SK-N-SH (cell line): ENCODE measurements around the gene DUSP16. TPM values are rescaled to one million over a fixed set of nuclear protein-coding genes. Genes with fewer than 3 reads are reported as not detected.

Source experiments
- CTCF ChIA-PET: fragments of 300-600, 350-600 bp; formaldehyde crosslinking; extraction: SDS; loops from one replicate; lab custom pipeline; 2021; lab: Yijun Ruan, JAX
- POLR2A ChIA-PET: fragments of 350-600 bp; sonication (Branson Sonifier 250); formaldehyde crosslinking; extraction: SDS; loops from one replicate; lab custom pipeline; 2020; ENCODE audit warnings: antibody characterized with exemption, inconsistent platforms; lab: Yijun Ruan, JAX
- DNase-seq: peaks from one replicate; pipeline ENCODE4 v3.0.0; 2012
- H2AFZ ChIP-seq: fragments of 200-600 bp; sonication (generic); 2 replicates; pipeline ENCODE4 v1.8.1; 2016; ENCODE audit warnings: antibody characterized with exemption, mild to moderate bottlenecking, low read depth
- H3F3A ChIP-seq: fragments of 200-600 bp; sonication (generic); replicated peaks from 2 replicates; pipeline ENCODE3; 2016; ENCODE audit warnings: antibody characterized with exemption, mild to moderate bottlenecking; ENCODE audit not compliant: insufficient read depth
- H3K27ac ChIP-seq, 2 experiments: fragments of 200-500 bp in 1 of 2; fragments of 200-600 bp in 1 of 2; sonication (Bioruptor generic) in 1 of 2; sonication (generic), shearing (Covaris generic) in 1 of 2; 2 replicates each; pipeline versions ENCODE4 v1.5.1 to v1.6.1; 2014 to 2016; ENCODE audit warnings: low read depth in 2 of 2, inconsistent platforms in 1 of 2, low read length in 1 of 2, mild to moderate bottlenecking in 1 of 2, mixed read lengths in 1 of 2
- H3K27me3 ChIP-seq: fragments of 200-600 bp; sonication (generic), shearing (Covaris generic); 2 replicates; pipeline ENCODE4 v1.6.1; 2016; ENCODE audit warnings: mixed run types; ENCODE audit not compliant: insufficient read depth
- H3K36me3 ChIP-seq, 2 experiments: fragments of 200-500 bp in 1 of 2; fragments of 200-600 bp in 1 of 2; sonication (Bioruptor generic) in 1 of 2; sonication (generic) in 1 of 2; replicated peaks in 1 of 2; 2 replicates each; pipeline versions ENCODE3 to v1.5.1; 2014 to 2016; ENCODE audit warnings: low read length in 1 of 2, mild to moderate bottlenecking in 1 of 2; ENCODE audit not compliant: insufficient read depth in 2 of 2, control insufficient read depth in 1 of 2
- H3K4me1 ChIP-seq, 2 experiments: fragments of 200-500 bp in 1 of 2; fragments of 200-600 bp in 1 of 2; sonication (Bioruptor generic) in 1 of 2; sonication (generic), shearing (Covaris generic) in 1 of 2; 2 replicates each; pipeline versions ENCODE4 v1.5.1 to v1.6.1; 2014 to 2016; ENCODE audit warnings: low read depth in 1 of 2, low read length in 1 of 2, mixed run types in 1 of 2; ENCODE audit not compliant: insufficient read depth in 2 of 2, control insufficient read depth in 1 of 2
- H3K4me2 ChIP-seq: fragments of 200-600 bp; sonication (generic), shearing (Covaris generic); 2 replicates; pipeline ENCODE4 v1.6.1; 2017; ENCODE audit warnings: mixed run types
- H3K4me3 ChIP-seq, 2 experiments: fragments of 200-500 bp in 1 of 2; fragments of 200-600 bp in 1 of 2; sonication (Bioruptor generic) in 1 of 2; sonication (generic), shearing (Covaris generic) in 1 of 2; 2 replicates each; pipeline versions ENCODE4 v1.5.1 to v1.8.1; 2014 to 2016; ENCODE audit warnings: low read depth in 2 of 2, inconsistent platforms in 1 of 2, low read length in 1 of 2, mild to moderate bottlenecking in 1 of 2, mixed read lengths in 1 of 2, moderate library complexity in 1 of 2
- H3K79me2 ChIP-seq: fragments of 200-600 bp; sonication (generic); 2 replicates; pipeline ENCODE4 v1.8.1; 2017; ENCODE audit warnings: mild to moderate bottlenecking; ENCODE audit not compliant: insufficient read depth
- H3K9ac ChIP-seq: fragments of 200-600 bp; sonication (generic); 2 replicates; pipeline ENCODE4 v1.6.1; 2017; ENCODE audit warnings: mixed run types
- H3K9me2 ChIP-seq: fragments of 200-600 bp; sonication (generic); 2 replicates; pipeline ENCODE4 v1.6.1; 2017; ENCODE audit warnings: mixed run types
- H3K9me3 ChIP-seq: fragments of 200-600 bp; sonication (generic); 2 replicates; pipeline ENCODE4 v1.6.1; 2017; ENCODE audit warnings: mixed run types, mild to moderate bottlenecking, moderate library complexity
- H4K20me1 ChIP-seq: fragments of 200-600 bp; sonication (generic); 2 replicates; pipeline ENCODE4 v1.6.1; 2017; ENCODE audit warnings: mild to moderate bottlenecking, mixed run types; ENCODE audit not compliant: insufficient read depth
- CTCF ChIP-seq: fragments of 200-600 bp; sonication (generic); IDR thresholded peaks from 2 replicates; pipeline ENCODE4 v1.6.1; 2017; ENCODE audit warnings: antibody characterized with exemption, mild to moderate bottlenecking, moderate library complexity
- ELF1 ChIP-seq: IDR thresholded peaks from 2 replicates; pipeline ENCODE4 v1.4.0; 2012
- EZH2phosphoT487 ChIP-seq: fragments of 200-600 bp; sonication (generic); IDR thresholded peaks from 2 replicates; pipeline ENCODE4 v1.6.1; 2017; ENCODE audit warnings: low read depth, mixed run types, mild to moderate bottlenecking, antibody characterized with exemption, moderate library complexity, borderline replicate concordance
- FOSL2 ChIP-seq: IDR thresholded peaks from 2 replicates; pipeline ENCODE4 v1.4.0; 2012; ENCODE audit warnings: low read depth, mild to moderate bottlenecking, moderate library complexity, borderline replicate concordance
- GABPA ChIP-seq: IDR thresholded peaks from 2 replicates; pipeline ENCODE4 v1.4.0; 2012; ENCODE audit warnings: low read depth, mild to moderate bottlenecking
- GATA2 ChIP-seq: sonication (generic); formaldehyde crosslinking; IDR thresholded peaks from 2 replicates; pipeline ENCODE4 v1.5.0; 2020; ENCODE audit warnings: mild to moderate bottlenecking, missing genetic modification reagents
- JUND ChIP-seq: IDR thresholded peaks from 2 replicates; pipeline ENCODE4 v1.4.0; 2012
- MAX ChIP-seq: IDR thresholded peaks from 2 replicates; pipeline ENCODE4 v1.4.0; 2012; ENCODE audit warnings: low read depth
- MEF2A ChIP-seq: IDR thresholded peaks from 2 replicates; pipeline ENCODE4 v1.4.0; 2012; ENCODE audit warnings: low read depth, borderline replicate concordance
- MXI1 ChIP-seq: IDR thresholded peaks from 2 replicates; pipeline ENCODE4 v1.6.1; 2012; ENCODE audit warnings: mild to moderate bottlenecking, low read depth, low read length, improper control_type of control experiment
- NRF1 ChIP-seq: IDR thresholded peaks from 2 replicates; pipeline ENCODE4 v1.6.1; 2012; ENCODE audit warnings: low read depth, mild to moderate bottlenecking, low read length
- PBX3 ChIP-seq: IDR thresholded peaks from 2 replicates; pipeline ENCODE4; 2012
- POLR2AphosphoS5 ChIP-seq: IDR thresholded peaks from 2 replicates; pipeline ENCODE4 v1.6.1; 2012; ENCODE audit warnings: low read depth, low read length
- RFX5 ChIP-seq: IDR thresholded peaks from 2 replicates; pipeline ENCODE4 v1.6.1; 2012; ENCODE audit warnings: mild to moderate bottlenecking, improper control_type of control experiment, low read length
- SIN3A ChIP-seq: IDR thresholded peaks from 2 replicates; pipeline ENCODE4 v1.6.1; 2012; ENCODE audit warnings: low read depth, mild to moderate bottlenecking, low read length, moderate library complexity, borderline replicate concordance
- SMC3 ChIP-seq: IDR thresholded peaks from 2 replicates; pipeline ENCODE4 v1.6.1; 2012; ENCODE audit warnings: low read depth, low read length, improper control_type of control experiment
- TCF12 ChIP-seq: IDR thresholded peaks from 2 replicates; pipeline ENCODE4 v1.4.0; 2012
- TEAD4 ChIP-seq: IDR thresholded peaks from 2 replicates; pipeline ENCODE4 v1.4.0; 2012; ENCODE audit warnings: mild to moderate bottlenecking, borderline replicate concordance; ENCODE audit not compliant: insufficient read depth
- WGBS: methylation state at CpG from one replicate; pipeline ENCODE4 v1.1.6; 2017; ENCODE audit warnings: low lambda C conversion rate; 5-methylcytosine and 5-hydroxymethylcytosine counted together
- polyA plus RNA-seq, 3 experiments: library from polyadenylated mRNA; depleted of rRNA; stranded (reverse); fragments of >200 nt; gene quantifications; 2 replicates each; pipeline ENCODE4 v1.2.3, GENCODE V29; 2012
- TF ChIP-seq, protein P1 (sequence below): IDR thresholded peaks from 2 replicates; pipeline ENCODE4 v1.4.0; 2012; ENCODE audit warnings: low read depth, borderline replicate concordance
- TF ChIP-seq, protein P2 (sequence below): IDR thresholded peaks from 2 replicates; pipeline ENCODE4 v1.4.0; 2012; ENCODE audit warnings: low read depth, borderline replicate concordance

DUSP16 gene
- polyA plus RNA-seq, 1 of the 3 experiments (the other 2 are of a cell fraction) = 7.1 TPM

DNA sequence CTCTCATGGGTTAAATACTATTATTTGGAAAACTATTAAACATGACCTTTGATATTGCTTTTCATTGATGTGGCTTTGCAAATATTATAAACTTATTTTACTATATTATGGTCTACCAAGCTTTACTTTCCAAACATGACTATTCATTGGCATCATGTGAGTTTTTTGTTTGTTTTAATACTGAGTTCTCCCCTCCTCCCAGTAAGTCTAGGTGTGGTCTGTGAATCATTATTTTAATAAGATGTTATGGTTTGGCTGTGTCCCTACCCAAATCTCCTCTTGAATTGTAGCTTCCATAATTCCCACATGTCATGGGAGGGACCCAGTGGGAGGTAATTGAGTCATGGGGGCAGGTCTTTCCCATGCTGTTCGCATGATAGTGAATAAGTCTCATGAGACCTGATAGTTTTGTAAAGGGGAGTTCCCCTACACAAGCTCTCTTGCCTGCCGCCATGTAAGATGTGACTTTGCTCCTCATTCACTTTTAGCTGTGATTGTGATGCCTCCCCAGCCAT, 125.8 kb downstream of the DUSP16 start:
- ChIA-PET CTCF (interaction anchor here (0.9 kb wide), 1 partner anchor 83 kb away, joined by 3 read pairs; no protein-coding TSS in a partner anchor), POLR2A (no interaction called here)
- Histone ChIP-seq H3K9ac (no peak overlapping the region), H2AFZ (no peak overlapping the region), H3F3A (peaks cover 7% of the 10 kb centered on the region), H3K4me1 (peaks cover 7 to 12% of the 10 kb centered on the region in 2 experiments), H3K79me2 (no peaks in the 10 kb centered on the region), H3K9me2 (no peaks in the 10 kb centered on the region), H3K27ac (no peak overlapping the region), H3K36me3 (peaks cover 4 to 7% of the 10 kb centered on the region in 2 experiments), H3K27me3 (no peaks in the 10 kb centered on the region), H3K4me3 (no peak overlapping the region), H3K9me3 (no peaks in the 10 kb centered on the region), H3K4me2 (no peak overlapping the region), H4K20me1 (no peaks in the 10 kb centered on the region)
- TF ChIP-seq NRF1 = no peak
- no peak for TF ChIP-seq FOSL2
- no peak for TF ChIP-seq RFX5
- TF ChIP-seq ELF1 = no peak
- TF ChIP-seq SMC3 = no peak
- TF ChIP-seq TEAD4 = no peak
- TF ChIP-seq MXI1 = no peak
- TF ChIP-seq EZH2phosphoT487 = no peak
- TF ChIP-seq JUND = no peak
- TF ChIP-seq GATA2 (CRISPR knock-in tag) = no peak
- TF ChIP-seq MEF2A = no peak
- TF ChIP-seq GABPA = no peak
- TF ChIP-seq MAX = no peak
- TF ChIP-seq, protein P1, sequence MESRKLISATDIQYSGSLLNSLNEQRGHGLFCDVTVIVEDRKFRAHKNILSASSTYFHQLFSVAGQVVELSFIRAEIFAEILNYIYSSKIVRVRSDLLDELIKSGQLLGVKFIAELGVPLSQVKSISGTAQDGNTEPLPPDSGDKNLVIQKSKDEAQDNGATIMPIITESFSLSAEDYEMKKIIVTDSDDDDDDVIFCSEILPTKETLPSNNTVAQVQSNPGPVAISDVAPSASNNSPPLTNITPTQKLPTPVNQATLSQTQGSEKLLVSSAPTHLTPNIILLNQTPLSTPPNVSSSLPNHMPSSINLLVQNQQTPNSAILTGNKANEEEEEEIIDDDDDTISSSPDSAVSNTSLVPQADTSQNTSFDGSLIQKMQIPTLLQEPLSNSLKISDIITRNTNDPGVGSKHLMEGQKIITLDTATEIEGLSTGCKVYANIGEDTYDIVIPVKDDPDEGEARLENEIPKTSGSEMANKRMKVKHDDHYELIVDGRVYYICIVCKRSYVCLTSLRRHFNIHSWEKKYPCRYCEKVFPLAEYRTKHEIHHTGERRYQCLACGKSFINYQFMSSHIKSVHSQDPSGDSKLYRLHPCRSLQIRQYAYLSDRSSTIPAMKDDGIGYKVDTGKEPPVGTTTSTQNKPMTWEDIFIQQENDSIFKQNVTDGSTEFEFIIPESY = no peak
- no peak for TF ChIP-seq POLR2AphosphoS5
- TF ChIP-seq CTCF = no peak
- TF ChIP-seq TCF12 = no peak
- no peak for TF ChIP-seq PBX3
- no peak for TF ChIP-seq SIN3A
- TF ChIP-seq, protein P2, sequence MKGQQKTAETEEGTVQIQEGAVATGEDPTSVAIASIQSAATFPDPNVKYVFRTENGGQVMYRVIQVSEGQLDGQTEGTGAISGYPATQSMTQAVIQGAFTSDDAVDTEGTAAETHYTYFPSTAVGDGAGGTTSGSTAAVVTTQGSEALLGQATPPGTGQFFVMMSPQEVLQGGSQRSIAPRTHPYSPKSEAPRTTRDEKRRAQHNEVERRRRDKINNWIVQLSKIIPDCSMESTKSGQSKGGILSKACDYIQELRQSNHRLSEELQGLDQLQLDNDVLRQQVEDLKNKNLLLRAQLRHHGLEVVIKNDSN = no peak
- WGBS = 85% methylated on average over 2 of the region's 2 CpGs
- DNase-seq = no peak
